GM20431 (cell line): ENCODE results near the gene TGFB3.

ENCODE experiments used
- in situ Hi-C: fragments of 300-500 bp; cut with MseI, MboI; formaldehyde crosslinking; loops from one replicate; pipeline ENCODE4 v1.15.0; 2020; ENCODE audit warnings: low sequenced_read_pairs; ENCODE audit not compliant: unreplicated experiment

TGFB3 gene

GRCh38 chr14:75915045-75915444, 66.8 kb downstream of the TGFB3 start:
- in situ Hi-C loops = no loop called here

- in situ Hi-C loops = no loop called here
Measured at GRCh38 chr14:75913183-75913582, 68.6 kb downstream of the TGFB3 start.

GRCh38 chr14:75911883-75912282, 69.9 kb downstream of the TGFB3 start:
- in situ Hi-C loops = no loop called here

- in situ Hi-C loops = no loop called here
Measured at GRCh38 chr14:75910048-75910447, 71.7 kb downstream of the TGFB3 start.

- in situ Hi-C loops = loop anchor here (10.0 kb wide), 1 partner anchor 65 kb away; no protein-coding TSS in a partner anchor
Measured at GRCh38 chr14:75909630-75910029, 72.2 kb downstream of the TGFB3 start.
